ENCODE measurements around the gene PPP1R2C.

PPP1R2C gene

DNA sequence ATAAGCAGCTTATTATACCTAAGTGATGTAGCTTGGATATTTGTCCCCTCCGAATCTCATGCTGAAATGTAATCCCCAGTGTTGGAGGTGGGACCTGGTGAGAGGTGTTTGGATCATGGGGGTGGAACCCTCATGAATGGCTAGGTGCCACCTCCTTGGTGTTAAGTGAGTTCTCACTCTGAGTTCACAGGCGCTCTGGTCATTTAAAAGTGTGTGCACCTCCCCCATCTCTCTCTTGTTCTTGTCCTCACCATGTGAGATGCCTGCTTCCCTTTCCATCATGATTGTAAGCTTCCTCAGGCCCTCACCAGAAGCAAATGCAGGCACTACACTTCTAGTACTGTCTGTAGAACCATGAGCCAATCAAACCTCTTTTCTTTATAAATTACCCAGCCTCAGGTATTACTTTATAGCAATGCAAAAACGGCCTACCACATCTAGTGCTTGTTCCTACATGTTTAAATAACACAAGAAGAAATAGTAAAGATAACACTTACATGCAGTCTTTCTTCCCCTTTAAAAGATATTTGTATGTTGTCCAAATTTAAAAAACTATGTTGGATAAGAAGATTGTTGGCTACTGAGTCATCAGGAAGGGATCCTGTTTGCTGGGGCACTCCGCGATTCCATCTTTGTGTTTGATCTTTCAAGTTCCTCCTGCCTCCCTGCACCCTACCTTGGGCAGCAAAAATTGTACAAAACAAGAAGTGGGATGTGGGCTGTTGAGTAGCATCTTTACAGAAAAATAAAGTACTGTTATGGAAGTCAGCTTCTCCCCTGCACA, 29.7 kb downstream of the PPP1R2C start:
- no peak for DNase-seq (ENCODE audit: low read depth in 3 of 3)

DNA sequence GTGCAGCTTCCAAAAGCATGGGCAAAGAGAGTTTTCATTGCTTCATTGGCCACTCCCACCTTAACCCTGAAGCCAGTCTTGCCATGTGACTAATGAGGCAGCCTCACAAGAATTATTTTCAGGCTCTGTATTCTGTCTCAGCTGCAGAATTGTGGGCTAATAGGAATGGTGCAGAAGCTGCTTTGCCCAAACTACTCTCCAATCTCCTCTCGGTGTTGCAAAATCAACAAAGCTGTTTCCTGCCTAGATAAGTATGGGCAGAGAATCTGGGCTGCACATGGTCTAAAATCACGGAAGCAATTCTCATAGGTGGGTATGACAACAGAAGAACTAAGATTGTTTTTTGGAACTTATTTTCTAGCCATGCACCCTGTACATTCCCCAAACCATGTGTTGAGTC, 31.4 kb downstream of the PPP1R2C start:
- DNase-seq (ENCODE audit: low read depth in 3 of 3): no peak

DNA sequence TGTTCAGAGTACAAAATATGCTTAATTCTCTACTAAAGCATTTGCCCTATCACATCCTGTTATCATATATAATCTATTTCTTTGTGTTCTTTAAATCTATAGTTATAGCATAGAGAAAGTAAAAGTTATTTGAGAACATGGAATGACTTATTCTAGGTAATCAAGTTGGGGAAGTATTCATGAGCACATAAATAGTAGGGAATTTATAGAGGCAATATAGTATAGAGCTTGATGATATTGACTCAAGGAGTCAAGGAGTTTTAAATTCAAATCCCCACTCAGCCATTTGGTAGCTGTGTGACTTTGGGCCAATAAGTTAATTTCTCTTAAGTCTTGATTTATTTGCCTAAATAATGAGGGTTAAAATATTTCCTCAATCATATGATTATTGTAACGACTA, 37.5 kb downstream of the PPP1R2C start:
- no peak for DNase-seq (ENCODE audit: low read depth in 3 of 3)

DNA sequence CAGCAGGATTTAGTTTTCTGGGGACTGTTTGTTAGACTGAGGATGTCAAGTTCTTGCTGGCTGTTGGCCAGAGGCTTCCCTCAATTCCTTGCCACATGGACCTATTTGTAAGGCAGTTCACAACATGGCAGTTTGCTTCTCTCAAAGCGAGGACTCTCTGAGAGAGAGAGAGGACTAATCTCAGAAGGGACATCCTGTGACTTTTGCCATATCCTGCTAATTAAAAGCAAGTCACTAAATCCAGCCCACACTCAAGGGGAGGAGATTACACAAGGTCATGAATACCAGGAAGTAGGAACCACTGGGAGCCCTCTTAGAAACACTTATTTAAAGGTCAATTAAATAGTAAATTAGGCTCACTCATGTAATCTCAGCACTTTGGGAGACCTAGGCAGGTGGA, 38.2 kb downstream of the PPP1R2C start:
- no peak for DNase-seq (ENCODE audit: low read depth in 3 of 3)

DNA sequence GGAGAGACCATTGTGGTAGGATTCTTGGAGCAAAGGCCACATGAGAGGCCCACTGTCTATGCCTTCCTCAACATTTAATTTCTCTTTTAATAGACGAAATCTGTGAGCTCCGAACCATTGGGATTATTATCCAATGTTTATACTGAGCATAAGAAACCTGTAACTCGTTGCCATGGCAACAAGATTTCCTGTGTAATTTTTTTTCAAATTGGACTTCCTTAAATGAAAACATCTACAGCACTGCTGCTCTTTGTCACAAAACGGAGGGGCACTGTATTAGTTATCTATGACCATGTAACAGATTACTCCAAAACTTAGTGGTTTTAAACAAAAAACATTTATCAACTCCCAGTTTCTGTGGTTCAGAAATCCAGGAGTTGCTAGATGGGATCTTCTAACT, 38.7 kb downstream of the PPP1R2C start:
- no peak for DNase-seq (ENCODE audit: low read depth in 3 of 3)

DNA sequence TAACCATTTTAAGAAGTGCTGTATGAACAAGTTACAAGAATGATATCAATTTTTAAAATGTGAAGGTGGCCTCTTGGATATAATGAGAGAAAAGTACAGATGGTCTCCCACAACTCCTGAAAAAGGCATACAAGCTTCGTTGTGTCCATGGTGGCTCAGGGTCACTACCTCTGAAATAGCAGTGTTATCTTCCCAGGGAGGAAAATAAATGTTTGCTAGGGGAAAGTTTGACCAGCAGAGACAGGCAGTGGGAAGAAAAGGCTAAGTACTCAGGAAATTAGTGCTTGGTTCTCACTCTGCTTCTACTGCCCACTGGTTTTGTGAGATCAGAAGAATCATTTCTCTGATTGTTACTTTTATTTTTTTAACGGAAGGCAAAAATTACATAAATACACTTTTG, 39.4 kb downstream of the PPP1R2C start:
- no peak for DNase-seq (ENCODE audit: low read depth in 3 of 3)

DNA sequence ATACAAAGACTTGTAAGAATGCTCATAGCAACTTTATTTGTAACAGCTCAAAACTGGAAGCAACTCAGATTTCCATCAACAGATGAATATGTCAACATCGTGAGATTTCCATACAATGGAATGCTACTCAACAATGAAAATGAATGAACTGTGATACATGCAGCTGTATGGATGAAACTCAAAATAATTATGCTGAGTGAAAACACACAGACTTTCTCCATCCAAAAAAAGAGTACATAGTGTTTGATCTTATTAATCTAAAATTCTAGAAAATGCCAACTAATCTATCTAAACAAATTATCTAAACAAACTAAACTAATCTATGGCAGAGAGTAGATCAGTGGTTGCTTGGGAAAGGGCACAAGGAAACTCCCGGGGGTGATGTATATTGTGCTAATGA, 42.7 kb downstream of the PPP1R2C start:
- DNase-seq (ENCODE audit: low read depth in 3 of 3): no peak

DNA sequence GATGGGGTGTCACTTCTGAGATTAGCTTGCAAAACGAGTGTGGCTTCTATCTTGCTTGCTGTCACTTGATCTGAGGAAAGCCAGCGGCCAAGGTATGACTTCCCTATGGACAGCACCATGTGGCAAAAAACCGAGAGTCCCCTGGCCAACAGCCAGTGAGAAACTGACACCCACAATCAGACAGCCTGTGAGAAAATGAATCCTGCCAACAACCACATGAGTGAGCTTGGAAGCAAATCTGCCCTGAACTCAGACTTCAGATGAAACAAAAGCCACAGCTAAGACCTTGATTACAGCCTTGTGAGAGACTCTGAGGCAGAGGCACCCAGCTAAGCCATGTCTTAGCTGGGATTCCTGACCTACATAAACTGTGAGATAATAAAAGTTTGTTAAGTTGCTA, 45.5 kb downstream of the PPP1R2C start:
- DNase-seq (ENCODE audit: low read depth in 3 of 3): no peak
